Transverse colon (tissue), 4 donors: ENCODE measurements around the gene ALB.

Experiments
- EP300 ChIP-seq: sonication (generic); formaldehyde crosslinking; IDR thresholded peaks from one replicate; pipeline ENCODE4 v1.6.1; 2017; ENCODE audit warnings: antibody characterized with exemption, low read depth
- POLR2A ChIP-seq: fragments of 450-650 bp; IDR thresholded peaks from one replicate; pipeline ENCODE4 v1.6.1; 2016; ENCODE audit warnings: antibody characterized with exemption, mild to moderate bottlenecking, moderate library complexity
- POLR2AphosphoS5 ChIP-seq, 3 donors: sonication (generic); formaldehyde crosslinking; IDR thresholded peaks; one replicate each; pipeline ENCODE4 v1.6.1; 2016; ENCODE audit warnings: antibody characterized with exemption in 3 of 3
- TF ChIP-seq, protein P1 (sequence below), 5 experiments: fragments of 200-600 bp in 3 of 5; fragments of 450-650 bp in 2 of 5; sonication (generic) in 3 of 5; IDR thresholded peaks; 1 replicate in 2 of 5; 2 replicates in 3 of 5; pipeline ENCODE4 v1.5.1; 2016 to 2017; ENCODE audit warnings: antibody characterized with exemption in 5 of 5, inconsistent platforms in 3 of 5, mild to moderate bottlenecking in 2 of 5, moderate library complexity in 1 of 5

DNA sequence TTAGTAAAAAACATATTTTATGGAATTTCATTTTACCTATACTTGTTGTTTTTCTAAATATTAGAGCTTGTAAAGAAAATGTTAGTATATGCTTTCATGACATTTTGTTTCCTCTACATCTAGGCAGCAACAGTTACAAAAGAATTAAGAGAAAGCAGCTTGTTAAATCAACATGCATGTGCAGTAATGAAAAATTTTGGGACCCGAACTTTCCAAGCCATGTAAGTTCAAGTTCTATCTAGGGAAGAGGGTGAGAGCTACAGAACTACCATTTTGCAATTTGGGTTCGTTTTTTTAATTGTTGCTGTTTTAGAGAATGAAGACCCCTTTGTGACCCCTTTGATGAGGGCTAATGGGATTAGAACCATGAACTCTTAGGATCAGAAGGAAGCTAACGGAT lies 39.1 kb downstream of the ALB start:
- TF ChIP-seq, protein P1, sequence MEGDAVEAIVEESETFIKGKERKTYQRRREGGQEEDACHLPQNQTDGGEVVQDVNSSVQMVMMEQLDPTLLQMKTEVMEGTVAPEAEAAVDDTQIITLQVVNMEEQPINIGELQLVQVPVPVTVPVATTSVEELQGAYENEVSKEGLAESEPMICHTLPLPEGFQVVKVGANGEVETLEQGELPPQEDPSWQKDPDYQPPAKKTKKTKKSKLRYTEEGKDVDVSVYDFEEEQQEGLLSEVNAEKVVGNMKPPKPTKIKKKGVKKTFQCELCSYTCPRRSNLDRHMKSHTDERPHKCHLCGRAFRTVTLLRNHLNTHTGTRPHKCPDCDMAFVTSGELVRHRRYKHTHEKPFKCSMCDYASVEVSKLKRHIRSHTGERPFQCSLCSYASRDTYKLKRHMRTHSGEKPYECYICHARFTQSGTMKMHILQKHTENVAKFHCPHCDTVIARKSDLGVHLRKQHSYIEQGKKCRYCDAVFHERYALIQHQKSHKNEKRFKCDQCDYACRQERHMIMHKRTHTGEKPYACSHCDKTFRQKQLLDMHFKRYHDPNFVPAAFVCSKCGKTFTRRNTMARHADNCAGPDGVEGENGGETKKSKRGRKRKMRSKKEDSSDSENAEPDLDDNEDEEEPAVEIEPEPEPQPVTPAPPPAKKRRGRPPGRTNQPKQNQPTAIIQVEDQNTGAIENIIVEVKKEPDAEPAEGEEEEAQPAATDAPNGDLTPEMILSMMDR (IDR thresholded peaks at IDR 0.05), result no peak
- TF ChIP-seq EP300 (no peak), POLR2A (no peak), POLR2AphosphoS5 (IDR thresholded peaks at IDR 0.05) (no peak)
